ENCODE measurements around the gene GNL1. TPM values are rescaled to one million over a fixed set of nuclear protein-coding genes. Genes with fewer than 3 reads are reported as not detected.

Gene GNL1
- total and polyA plus RNA-seq, 4 donors = 10.1 to 18.2 (median 13.2) TPM

DNA sequence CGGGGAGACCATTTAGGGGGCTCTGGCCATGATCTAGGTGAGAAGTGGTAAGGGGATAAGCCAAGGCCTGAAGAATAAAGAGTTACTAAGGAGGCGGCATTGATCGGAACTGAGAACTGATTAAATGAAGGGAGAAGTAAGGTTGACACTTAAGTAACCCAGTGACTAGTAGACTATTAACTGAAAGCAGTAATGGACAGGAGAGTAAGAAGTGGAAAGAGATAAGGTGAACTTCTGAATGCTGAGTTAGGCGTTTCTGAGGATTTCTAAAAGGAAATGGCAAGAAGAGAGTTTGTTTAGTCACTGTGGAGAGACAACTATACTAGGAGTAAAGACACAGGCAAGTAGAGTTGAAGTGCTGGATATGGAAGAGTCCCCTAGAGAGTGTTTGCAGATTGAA, 16.8 kb upstream of the GNL1 start:
- Histone ChIP-seq H3K4me3 (ENCODE audit: low read depth in 1 of 3, low read length in 3 of 3) (no peak overlapping the region), H3K4me1 (ENCODE audit: control insufficient read depth in 4 of 4, insufficient read depth in 4 of 4, low read length in 3 of 4) (peaks cover 5 to 36% (median 32%) of the 10 kb centered on the region in 4 donors), H3K9me3 (ENCODE audit: control insufficient read depth in 4 of 4, low read length in 3 of 4) (no peaks in the 10 kb centered on the region), H3K27me3 (ENCODE audit: control insufficient read depth in 4 of 4, insufficient read depth in 4 of 4, low read length in 3 of 4) (no peaks in the 10 kb centered on the region), H3K36me3 (ENCODE audit: control insufficient read depth in 4 of 4, insufficient read depth in 3 of 4, low read depth in 1 of 4, low read length in 3 of 4) (peaks cover 3 to 15% (median 11%) of the 10 kb centered on the region in 4 donors), H3K27ac (ENCODE audit: low read depth in 1 of 2, low read length in 2 of 2) (no peak overlapping the region), H3K9ac (ENCODE audit: low read depth in 1 of 2, low read length in 2 of 2) (no peak overlapping the region)
- no peak for DNase-seq (ENCODE audit: low spot score)
- 58% methylated on average over 4 of the region's 4 CpGs for WGBS
- TF ChIP-seq RXRA (IDR thresholded peaks at IDR 0.05) = no peak
- no peak for TF ChIP-seq GABPA (IDR thresholded peaks at IDR 0.05 in 1 of 2, conservative IDR thresholded peaks at IDR 0.05 in 1 of 2)
- no peak for TF ChIP-seq SP1 (IDR thresholded peaks at IDR 0.05)
- TF ChIP-seq FOXA1 (IDR thresholded peaks at IDR 0.05) = no peak
- no peak for TF ChIP-seq RAD21 (IDR thresholded peaks at IDR 0.05)
- TF ChIP-seq, protein P1, sequence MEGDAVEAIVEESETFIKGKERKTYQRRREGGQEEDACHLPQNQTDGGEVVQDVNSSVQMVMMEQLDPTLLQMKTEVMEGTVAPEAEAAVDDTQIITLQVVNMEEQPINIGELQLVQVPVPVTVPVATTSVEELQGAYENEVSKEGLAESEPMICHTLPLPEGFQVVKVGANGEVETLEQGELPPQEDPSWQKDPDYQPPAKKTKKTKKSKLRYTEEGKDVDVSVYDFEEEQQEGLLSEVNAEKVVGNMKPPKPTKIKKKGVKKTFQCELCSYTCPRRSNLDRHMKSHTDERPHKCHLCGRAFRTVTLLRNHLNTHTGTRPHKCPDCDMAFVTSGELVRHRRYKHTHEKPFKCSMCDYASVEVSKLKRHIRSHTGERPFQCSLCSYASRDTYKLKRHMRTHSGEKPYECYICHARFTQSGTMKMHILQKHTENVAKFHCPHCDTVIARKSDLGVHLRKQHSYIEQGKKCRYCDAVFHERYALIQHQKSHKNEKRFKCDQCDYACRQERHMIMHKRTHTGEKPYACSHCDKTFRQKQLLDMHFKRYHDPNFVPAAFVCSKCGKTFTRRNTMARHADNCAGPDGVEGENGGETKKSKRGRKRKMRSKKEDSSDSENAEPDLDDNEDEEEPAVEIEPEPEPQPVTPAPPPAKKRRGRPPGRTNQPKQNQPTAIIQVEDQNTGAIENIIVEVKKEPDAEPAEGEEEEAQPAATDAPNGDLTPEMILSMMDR (IDR thresholded peaks at IDR 0.05; ENCODE audit: low read depth, low read length, missing input control) = no peak
- no peak for TF ChIP-seq TAF1 (conservative IDR thresholded peaks at IDR 0.05)
- no peak for TF ChIP-seq FOXA2 (IDR thresholded peaks at IDR 0.05)
- TF ChIP-seq JUND (IDR thresholded peaks at IDR 0.05) = no peak
- no peak for TF ChIP-seq YY1 (IDR thresholded peaks at IDR 0.05)
- TF ChIP-seq, protein P2, sequence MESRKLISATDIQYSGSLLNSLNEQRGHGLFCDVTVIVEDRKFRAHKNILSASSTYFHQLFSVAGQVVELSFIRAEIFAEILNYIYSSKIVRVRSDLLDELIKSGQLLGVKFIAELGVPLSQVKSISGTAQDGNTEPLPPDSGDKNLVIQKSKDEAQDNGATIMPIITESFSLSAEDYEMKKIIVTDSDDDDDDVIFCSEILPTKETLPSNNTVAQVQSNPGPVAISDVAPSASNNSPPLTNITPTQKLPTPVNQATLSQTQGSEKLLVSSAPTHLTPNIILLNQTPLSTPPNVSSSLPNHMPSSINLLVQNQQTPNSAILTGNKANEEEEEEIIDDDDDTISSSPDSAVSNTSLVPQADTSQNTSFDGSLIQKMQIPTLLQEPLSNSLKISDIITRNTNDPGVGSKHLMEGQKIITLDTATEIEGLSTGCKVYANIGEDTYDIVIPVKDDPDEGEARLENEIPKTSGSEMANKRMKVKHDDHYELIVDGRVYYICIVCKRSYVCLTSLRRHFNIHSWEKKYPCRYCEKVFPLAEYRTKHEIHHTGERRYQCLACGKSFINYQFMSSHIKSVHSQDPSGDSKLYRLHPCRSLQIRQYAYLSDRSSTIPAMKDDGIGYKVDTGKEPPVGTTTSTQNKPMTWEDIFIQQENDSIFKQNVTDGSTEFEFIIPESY (IDR thresholded peaks at IDR 0.05) = no peak
- no peak for TF ChIP-seq HNF4G (IDR thresholded peaks at IDR 0.05)
- no peak for TF ChIP-seq EGR1 (IDR thresholded peaks at IDR 0.05; ENCODE audit: low read depth in 2 of 2)
- TF ChIP-seq, protein P3, sequence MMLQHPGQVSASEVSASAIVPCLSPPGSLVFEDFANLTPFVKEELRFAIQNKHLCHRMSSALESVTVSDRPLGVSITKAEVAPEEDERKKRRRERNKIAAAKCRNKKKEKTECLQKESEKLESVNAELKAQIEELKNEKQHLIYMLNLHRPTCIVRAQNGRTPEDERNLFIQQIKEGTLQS (IDR thresholded peaks at IDR 0.05) = no peak
- no peak for TF ChIP-seq HNF4A (conservative IDR thresholded peaks at IDR 0.05)

DNA sequence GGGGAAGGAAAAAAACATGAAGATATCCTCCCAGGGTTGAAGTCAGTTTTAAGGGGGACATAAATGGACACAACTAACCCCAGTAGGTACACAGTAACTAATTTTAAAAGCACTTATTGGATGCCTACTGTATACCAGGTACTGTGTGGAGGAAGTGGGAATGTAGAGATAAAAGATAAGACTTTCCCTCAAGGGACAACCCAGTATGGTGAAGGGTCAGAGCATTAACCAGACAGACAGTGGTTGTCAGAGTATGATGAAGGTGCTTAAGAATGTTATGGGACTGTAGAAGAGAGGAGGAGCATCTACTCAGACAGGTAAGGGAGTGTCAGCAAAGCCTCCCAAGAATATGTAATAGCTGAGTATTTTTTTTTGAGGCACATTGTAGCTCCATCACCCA, 15.9 kb upstream of the GNL1 start:
- TF ChIP-seq RAD21 (IDR thresholded peaks at IDR 0.05) (no peak), YY1 (IDR thresholded peaks at IDR 0.05) (no peak), FOXA2 (IDR thresholded peaks at IDR 0.05) (no peak), FOXA1 (IDR thresholded peaks at IDR 0.05) (no peak), GABPA (IDR thresholded peaks at IDR 0.05 in 1 of 2, conservative IDR thresholded peaks at IDR 0.05 in 1 of 2) (no peak), NR2F2 (IDR thresholded peaks at IDR 0.05) (no peak), SP1 (IDR thresholded peaks at IDR 0.05) (no peak)
- TF ChIP-seq, protein P4, sequence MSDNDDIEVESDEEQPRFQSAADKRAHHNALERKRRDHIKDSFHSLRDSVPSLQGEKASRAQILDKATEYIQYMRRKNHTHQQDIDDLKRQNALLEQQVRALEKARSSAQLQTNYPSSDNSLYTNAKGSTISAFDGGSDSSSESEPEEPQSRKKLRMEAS (IDR thresholded peaks at IDR 0.05) = no peak
- H3K4me3 ChIP-seq (ENCODE audit: low read depth in 1 of 3, low read length in 3 of 3) = peak overlapping the region; percentile 68 to 93 (median 85)
- peak overlapping the region in 1 of 2 donors; percentile 89 for H3K27ac ChIP-seq (ENCODE audit: low read depth in 1 of 2, low read length in 2 of 2)
- no peak for DNase-seq (ENCODE audit: low spot score)
- peak overlapping the region; percentile 84 to 90 for H3K9ac ChIP-seq (ENCODE audit: low read depth in 1 of 2, low read length in 2 of 2)
- H3K4me1 ChIP-seq (ENCODE audit: control insufficient read depth in 4 of 4, insufficient read depth in 4 of 4, low read length in 3 of 4) = peaks cover 5 to 36% (median 33%) of the 10 kb centered on the region in 4 donors
- no peaks in the 10 kb centered on the region for H3K27me3 ChIP-seq (ENCODE audit: control insufficient read depth in 4 of 4, insufficient read depth in 4 of 4, low read length in 3 of 4)
- H3K36me3 ChIP-seq (ENCODE audit: control insufficient read depth in 4 of 4, insufficient read depth in 3 of 4, low read depth in 1 of 4, low read length in 3 of 4) = peaks cover 0 to 6% (median 2%) of the 10 kb centered on the region in 4 donors
- H3K9me3 ChIP-seq (ENCODE audit: control insufficient read depth in 4 of 4, low read length in 3 of 4) = no peaks in the 10 kb centered on the region
